Measurements from ENCODE around the gene TFPI.

TFPI gene

DNA sequence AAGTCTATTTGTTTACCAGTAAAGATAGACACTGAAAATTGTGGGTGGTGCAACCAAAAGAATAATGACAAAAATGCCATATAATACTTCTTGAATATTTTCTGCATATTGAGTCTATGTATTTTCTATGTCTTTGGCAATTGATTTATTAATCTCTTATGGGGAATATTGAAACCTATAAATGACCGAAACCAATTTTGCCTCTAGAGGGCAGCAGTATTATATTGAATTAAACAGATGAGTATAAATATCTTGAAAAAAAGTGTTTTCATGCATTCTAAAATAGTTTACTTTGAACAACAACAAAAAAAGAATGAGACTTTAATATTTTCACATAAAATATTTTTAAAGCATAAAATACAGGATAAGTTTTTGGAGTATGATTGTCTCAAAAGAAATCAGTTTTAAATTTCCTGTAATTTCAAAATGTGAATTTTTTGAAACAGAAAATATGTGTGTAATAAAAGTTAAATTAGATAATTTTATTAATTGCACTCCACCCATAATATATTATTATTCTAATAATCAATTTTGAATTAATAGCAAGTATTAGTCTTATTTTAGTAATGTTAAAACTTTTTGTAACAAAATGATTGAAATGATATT, 56.3 kb downstream of the TFPI start:
- no peak for DNase-seq (ENCODE audit: insufficient read length, low spot score)
- FAIRE-seq: no peak
- TF ChIP-seq, protein P1, sequence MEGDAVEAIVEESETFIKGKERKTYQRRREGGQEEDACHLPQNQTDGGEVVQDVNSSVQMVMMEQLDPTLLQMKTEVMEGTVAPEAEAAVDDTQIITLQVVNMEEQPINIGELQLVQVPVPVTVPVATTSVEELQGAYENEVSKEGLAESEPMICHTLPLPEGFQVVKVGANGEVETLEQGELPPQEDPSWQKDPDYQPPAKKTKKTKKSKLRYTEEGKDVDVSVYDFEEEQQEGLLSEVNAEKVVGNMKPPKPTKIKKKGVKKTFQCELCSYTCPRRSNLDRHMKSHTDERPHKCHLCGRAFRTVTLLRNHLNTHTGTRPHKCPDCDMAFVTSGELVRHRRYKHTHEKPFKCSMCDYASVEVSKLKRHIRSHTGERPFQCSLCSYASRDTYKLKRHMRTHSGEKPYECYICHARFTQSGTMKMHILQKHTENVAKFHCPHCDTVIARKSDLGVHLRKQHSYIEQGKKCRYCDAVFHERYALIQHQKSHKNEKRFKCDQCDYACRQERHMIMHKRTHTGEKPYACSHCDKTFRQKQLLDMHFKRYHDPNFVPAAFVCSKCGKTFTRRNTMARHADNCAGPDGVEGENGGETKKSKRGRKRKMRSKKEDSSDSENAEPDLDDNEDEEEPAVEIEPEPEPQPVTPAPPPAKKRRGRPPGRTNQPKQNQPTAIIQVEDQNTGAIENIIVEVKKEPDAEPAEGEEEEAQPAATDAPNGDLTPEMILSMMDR (IDR thresholded peaks at IDR 0.05; ENCODE audit: insufficient read depth, missing control alignments): peak; percentile 49

DNA sequence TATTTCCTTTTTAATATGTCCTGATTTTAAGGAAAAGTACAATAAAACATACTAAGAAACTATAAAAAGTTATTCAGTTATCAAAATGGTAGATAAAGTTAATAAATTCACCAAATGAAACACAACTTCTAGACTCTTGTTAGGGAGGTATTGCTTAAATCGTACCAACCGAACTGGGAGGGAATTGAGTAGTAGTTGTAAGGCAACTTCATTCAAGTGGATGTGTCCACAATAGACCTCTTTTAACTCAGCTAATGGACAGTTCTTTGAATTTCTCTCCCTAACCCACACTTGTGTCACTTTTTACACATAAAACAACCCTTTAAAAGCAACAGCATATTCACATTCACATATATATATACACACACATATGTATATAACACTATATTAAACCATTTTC, 57.1 kb downstream of the TFPI start:
- TF ChIP-seq, protein P1 (IDR thresholded peaks at IDR 0.05; ENCODE audit: insufficient read depth, missing control alignments): no peak
- FAIRE-seq (no peak), DNase-seq (ENCODE audit: insufficient read length, low spot score) (no peak)

DNA sequence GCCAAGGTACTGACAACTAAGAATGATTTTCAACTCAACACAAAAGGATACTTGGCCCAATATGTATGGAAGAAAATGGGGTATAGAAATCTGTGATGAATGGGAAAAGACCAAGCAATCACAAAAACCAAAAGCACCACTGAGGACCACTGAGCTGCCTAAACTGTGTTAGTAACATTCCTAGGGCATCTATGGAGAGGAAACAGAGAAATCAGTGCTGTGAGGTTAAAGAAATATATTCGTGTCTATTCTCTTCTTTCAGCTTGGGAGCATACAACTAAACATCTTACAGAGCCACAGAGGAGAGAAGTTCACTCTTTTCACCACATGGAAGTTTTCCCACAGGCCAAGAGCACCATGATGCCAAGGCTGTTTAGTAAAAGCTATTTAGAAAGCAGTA, 58.9 kb downstream of the TFPI start:
- TF ChIP-seq, protein P1 (IDR thresholded peaks at IDR 0.05; ENCODE audit: insufficient read depth, missing control alignments): no peak
- FAIRE-seq (no peak), DNase-seq (ENCODE audit: insufficient read length, low spot score) (no peak)

DNA sequence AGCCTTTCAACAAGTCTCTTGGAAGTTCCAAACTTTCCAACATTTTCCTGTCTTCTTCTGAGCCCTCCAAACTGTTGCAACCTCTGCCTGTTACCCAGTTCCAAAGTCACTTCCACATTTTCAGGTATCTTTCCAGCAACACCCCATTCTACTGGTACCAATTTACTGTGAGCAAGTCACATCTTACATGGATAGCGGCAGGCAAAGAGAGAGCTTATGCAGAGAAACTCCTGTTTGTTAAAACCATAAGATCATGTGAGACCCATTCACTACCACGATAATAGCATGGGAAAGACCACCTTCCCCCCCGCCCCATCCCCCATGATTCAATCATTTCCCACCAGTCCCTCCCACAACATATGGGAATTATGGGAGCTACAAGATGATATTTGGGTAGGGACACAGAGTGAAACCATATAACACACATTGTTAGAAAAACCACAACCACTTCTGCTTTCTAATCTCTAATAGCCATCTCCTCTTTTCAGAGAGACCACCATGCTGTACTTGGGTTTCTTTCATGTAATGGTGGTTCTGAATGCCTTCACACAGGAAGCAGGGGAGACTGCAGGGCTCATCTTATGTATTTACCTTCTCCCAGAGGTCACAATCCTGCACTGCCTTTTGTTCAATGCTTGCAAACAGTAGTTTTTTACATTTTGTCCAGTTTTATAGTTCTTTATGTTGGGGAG, 60.2 kb downstream of the TFPI start:
- TF ChIP-seq, protein P1 (IDR thresholded peaks at IDR 0.05; ENCODE audit: insufficient read depth, missing control alignments): no peak
- no peak for DNase-seq (ENCODE audit: insufficient read length, low spot score)
- no peak for FAIRE-seq

DNA sequence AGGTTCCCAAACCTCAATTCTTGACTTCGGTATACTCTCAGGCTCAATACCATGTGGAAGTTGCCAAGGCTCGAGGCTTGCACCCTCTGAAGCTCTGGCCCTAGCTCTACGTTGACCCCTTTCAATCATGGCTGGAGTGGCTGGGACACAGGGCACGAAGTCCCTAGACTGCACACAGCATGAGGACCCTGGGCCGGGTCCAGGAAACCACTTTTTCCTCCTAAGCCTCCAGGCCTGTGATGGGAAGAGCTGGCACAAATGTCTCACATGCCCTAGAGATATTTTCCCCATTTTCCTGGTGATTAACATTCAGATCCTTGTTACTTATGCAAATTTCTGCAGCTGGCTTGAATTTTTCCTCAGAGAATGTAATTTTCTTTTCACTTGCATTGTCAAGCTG, 61.1 kb downstream of the TFPI start:
- no peak for DNase-seq (ENCODE audit: insufficient read length, low spot score)
- no peak for FAIRE-seq

DNA sequence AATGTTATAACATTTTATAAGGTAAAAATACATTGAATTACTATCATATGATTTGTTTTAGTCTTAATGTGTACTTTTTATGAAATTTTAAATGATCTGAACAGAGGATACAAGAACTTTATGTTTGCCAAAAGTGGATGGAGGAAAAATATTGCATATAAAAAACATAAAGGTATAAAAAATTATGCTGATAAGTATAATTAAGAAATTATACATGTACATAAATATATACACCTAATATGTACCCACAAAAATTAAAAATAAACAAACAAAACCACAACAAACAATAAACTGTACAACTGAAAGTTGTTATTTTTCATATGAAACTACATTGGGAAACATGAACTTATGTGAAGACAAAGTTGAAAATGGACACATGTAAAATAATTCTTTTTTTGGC, 68.0 kb downstream of the TFPI start:
- no peak for DNase-seq (ENCODE audit: insufficient read length, low spot score)
- TF ChIP-seq, protein P1 (IDR thresholded peaks at IDR 0.05; ENCODE audit: insufficient read depth, missing control alignments): no peak
- FAIRE-seq: no peak

More for the DNA sequence above, 61.1 kb downstream of the TFPI start:
- TF ChIP-seq, protein P1 (IDR thresholded peaks at IDR 0.05; ENCODE audit: insufficient read depth, missing control alignments): no peak

DNA sequence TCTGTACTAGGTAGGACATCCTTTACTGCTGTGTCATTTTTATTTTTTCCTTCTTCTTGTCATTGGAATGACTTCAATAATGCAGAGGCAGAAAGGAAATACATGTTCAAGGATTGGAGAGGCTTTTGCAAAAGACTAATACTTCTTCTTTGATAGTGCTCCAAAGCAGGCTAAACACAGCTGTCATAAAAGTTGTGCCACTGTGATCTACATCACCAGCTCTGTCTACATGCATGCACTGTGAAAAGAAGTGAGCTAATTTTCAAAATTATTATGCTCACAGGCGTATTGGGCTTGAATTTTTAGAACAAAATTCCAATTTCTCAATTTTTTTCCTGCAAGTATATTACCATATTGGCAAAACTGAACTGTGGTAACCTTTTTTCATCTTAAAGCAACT, 68.7 kb downstream of the TFPI start:
- no peak for DNase-seq (ENCODE audit: insufficient read length, low spot score)
- FAIRE-seq: no peak
- TF ChIP-seq, protein P1 (IDR thresholded peaks at IDR 0.05; ENCODE audit: insufficient read depth, missing control alignments): no peak

All from D721Med (cell line).